OCI-LY1 (cell line): ENCODE results near the gene NPIPA1.
A peak's percentile ranks its signal among the peaks of the same experiment; 100 is the strongest.
"Not testable (repeated sequence)": the region's sequence is repeated elsewhere in the genome, so short reads cannot be mapped to it uniquely, and the experiment has no call there.

ENCODE experiments used
- H2AFZ ChIP-seq: fragments of 200-600 bp; sonication (generic), shearing (Covaris generic); 2 replicates; pipeline ENCODE4 v1.6.0; 2014; ENCODE audit warnings: antibody characterized with exemption, mild to moderate bottlenecking, low read length
- H3F3A ChIP-seq: fragments of 200-600 bp; sonication (generic), shearing (Covaris generic); 2 replicates; pipeline ENCODE4 v1.6.0; 2014; ENCODE audit warnings: mild to moderate bottlenecking, antibody characterized with exemption, low read length, moderate library complexity; ENCODE audit not compliant: insufficient read depth
- H3K27ac ChIP-seq: fragments of 200-600 bp; sonication (generic); 2 replicates; pipeline ENCODE4 v1.5.1; 2014; ENCODE audit warnings: low read length, mixed run types, mild to moderate bottlenecking, low read depth; ENCODE audit not compliant: poor library complexity, severe bottlenecking
- H3K27me3 ChIP-seq: fragments of 200-600 bp; sonication (generic); 2 replicates; pipeline ENCODE4 v1.6.0; 2014; ENCODE audit warnings: antibody characterized with exemption, mild to moderate bottlenecking, low read length, moderate library complexity; ENCODE audit not compliant: insufficient read depth
- H3K36me3 ChIP-seq: fragments of 200-600 bp; sonication (generic); 2 replicates; pipeline ENCODE4 v1.6.1; 2014; ENCODE audit warnings: mild to moderate bottlenecking, antibody characterized with exemption, low read length, moderate library complexity, mixed read lengths; ENCODE audit not compliant: insufficient read depth
- H3K4me1 ChIP-seq: fragments of 200-600 bp; sonication (generic); 2 replicates; pipeline ENCODE4 v1.5.1; 2014; ENCODE audit warnings: mild to moderate bottlenecking, low read length, moderate library complexity; ENCODE audit not compliant: insufficient read depth, severe bottlenecking
- H3K4me2 ChIP-seq: fragments of 200-600 bp; sonication (generic), shearing (Covaris generic); 2 replicates; pipeline ENCODE4 v1.6.1; 2014; ENCODE audit warnings: low read length
- H3K4me3 ChIP-seq: fragments of 200-600 bp; sonication (generic); 2 replicates; pipeline ENCODE4 v1.5.1; 2014; ENCODE audit warnings: low read length, low read depth, mild to moderate bottlenecking, mixed read lengths; ENCODE audit not compliant: poor library complexity, severe bottlenecking
- H3K79me2 ChIP-seq: fragments of 200-600 bp; shearing (Covaris generic); 2 replicates; pipeline ENCODE4 v1.6.1; 2016; ENCODE audit warnings: mixed run types, low read length, mixed read lengths; ENCODE audit not compliant: insufficient read depth
- H3K9ac ChIP-seq: fragments of 200-600 bp; sonication (generic), shearing (Covaris generic); 2 replicates; pipeline ENCODE4 v1.6.1; 2014; ENCODE audit warnings: mild to moderate bottlenecking, low read length, mixed read lengths
- H3K9me2 ChIP-seq: fragments of 200-600 bp; sonication (generic), shearing (Covaris generic); 2 replicates; pipeline ENCODE4 v1.6.1; 2014; ENCODE audit warnings: low read depth, mild to moderate bottlenecking, low read length, mixed read lengths
- H3K9me3 ChIP-seq: fragments of 200-600 bp; shearing (Covaris generic); 2 replicates; pipeline ENCODE4 v1.6.1; 2014; ENCODE audit warnings: low read length, mixed read lengths
- H4K20me1 ChIP-seq: fragments of 200-600 bp; sonication (generic), shearing (Covaris generic); 2 replicates; pipeline ENCODE4 v1.6.0; 2016; ENCODE audit warnings: mild to moderate bottlenecking, low read length; ENCODE audit not compliant: insufficient read depth

The NPIPA1 gene

GRCh38 chr16:14973785-14974322 lies 36.6 kb downstream of the NPIPA1 start:
- H2AFZ ChIP-seq, H3K36me3 ChIP-seq, H3K27ac ChIP-seq, H3K9me3 ChIP-seq, H3F3A ChIP-seq, H3K79me2 ChIP-seq, H4K20me1 ChIP-seq, H3K9me2 ChIP-seq, H3K27me3 ChIP-seq: not testable (repeated sequence)
- Histone ChIP-seq H3K4me2 (peak overlapping the region; percentile 80), H3K9ac (peak overlapping the region; percentile 75), H3K4me1 (peaks cover 24% of the 10 kb centered on the region), H3K4me3 (peak overlapping the region; percentile 73)

DNA sequence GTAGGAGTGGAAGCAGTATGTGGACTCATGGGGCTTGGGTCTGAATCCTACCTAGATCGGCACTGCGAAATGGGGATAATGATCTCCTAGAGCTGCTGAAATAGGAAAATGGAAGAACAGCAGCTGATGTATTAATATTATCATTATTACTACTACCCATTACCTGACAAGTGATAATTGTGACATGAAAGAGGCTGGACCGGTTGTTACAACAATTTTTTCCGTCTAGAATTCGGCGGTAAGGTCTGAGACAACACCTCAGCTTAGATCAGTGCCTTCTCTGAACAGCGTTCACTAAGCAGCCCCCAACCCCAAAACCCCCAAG lies 37.0 kb downstream of the NPIPA1 start:
- not testable (repeated sequence) for H3F3A ChIP-seq, H3K9me3 ChIP-seq, H3K27ac ChIP-seq, H3K9me2 ChIP-seq, H4K20me1 ChIP-seq, H3K79me2 ChIP-seq, H3K27me3 ChIP-seq, H3K36me3 ChIP-seq
- peak overlapping the region; percentile 92; the same call in 1 of the 2 replicates for H2AFZ ChIP-seq
- H3K4me1 ChIP-seq, result peaks cover 28% of the 10 kb centered on the region
- H3K4me3 ChIP-seq, result peak overlapping the region; percentile 73
- peak overlapping the region; percentile 75 for H3K9ac ChIP-seq
- H3K4me2 ChIP-seq, result peak overlapping the region; percentile 80

DNA sequence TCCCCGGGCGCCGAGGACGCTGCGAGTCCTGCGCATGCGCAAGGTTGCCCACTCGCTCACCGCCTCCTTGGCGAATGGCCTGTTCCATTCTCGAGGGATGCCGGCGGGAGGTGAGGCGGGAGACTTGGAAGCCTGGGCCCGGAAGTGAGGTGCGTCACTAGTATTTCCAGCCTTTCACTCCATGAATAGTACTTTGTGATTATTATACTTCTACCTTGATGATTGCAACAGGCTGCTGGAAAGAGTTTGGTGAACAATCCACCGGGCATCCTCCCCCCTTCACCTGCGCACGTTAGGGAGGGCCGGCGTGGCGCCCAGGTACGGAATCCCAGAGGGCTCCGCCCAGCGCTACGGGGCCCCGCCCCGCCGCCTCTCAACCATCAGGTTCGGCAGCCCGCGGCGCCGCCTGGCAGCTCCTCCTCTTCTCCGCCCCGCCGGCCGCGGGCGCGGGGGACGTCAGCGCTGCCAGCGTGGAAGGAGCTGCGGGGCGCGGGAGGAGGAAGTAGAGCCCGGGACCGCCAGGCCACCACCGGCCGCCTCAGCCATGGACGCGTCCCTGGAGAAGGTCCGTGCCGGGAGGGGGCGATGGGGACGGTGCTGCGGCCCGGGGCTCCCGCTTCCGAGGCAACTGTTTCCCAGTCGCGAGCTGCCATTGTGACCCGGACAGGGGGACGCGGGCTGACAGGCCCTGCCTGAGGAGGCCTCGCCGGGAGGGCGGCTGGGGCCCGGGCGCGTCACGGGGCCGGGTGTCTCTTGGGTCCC lies 37.6 kb downstream of the NPIPA1 start, which contains the start of gene PDXDC1:
TSS of gene PDXDC1 (plus strand) at position 371 of the 762 bp plus-strand sequence. CDS start at position 545, 174 bp downstream.
- not testable (repeated sequence) for H3K27me3 ChIP-seq, H3K9me3 ChIP-seq, H3K79me2 ChIP-seq, H3K36me3 ChIP-seq, H3F3A ChIP-seq, H3K9me2 ChIP-seq, H4K20me1 ChIP-seq
- peak within 1 kb of the TSS; percentile 75 for H3K9ac ChIP-seq
- H2AFZ ChIP-seq, result peak within 1 kb of the TSS; percentile 92; the same call in 1 of the 2 replicates
- peak within 1 kb of the TSS; percentile 80 for H3K4me2 ChIP-seq
- peaks cover 28% of the 10 kb centered on the region for H3K4me1 ChIP-seq
- peak within 1 kb of the TSS; percentile 34 for H3K27ac ChIP-seq
- H3K4me3 ChIP-seq, result peak within 1 kb of the TSS; percentile 73

DNA sequence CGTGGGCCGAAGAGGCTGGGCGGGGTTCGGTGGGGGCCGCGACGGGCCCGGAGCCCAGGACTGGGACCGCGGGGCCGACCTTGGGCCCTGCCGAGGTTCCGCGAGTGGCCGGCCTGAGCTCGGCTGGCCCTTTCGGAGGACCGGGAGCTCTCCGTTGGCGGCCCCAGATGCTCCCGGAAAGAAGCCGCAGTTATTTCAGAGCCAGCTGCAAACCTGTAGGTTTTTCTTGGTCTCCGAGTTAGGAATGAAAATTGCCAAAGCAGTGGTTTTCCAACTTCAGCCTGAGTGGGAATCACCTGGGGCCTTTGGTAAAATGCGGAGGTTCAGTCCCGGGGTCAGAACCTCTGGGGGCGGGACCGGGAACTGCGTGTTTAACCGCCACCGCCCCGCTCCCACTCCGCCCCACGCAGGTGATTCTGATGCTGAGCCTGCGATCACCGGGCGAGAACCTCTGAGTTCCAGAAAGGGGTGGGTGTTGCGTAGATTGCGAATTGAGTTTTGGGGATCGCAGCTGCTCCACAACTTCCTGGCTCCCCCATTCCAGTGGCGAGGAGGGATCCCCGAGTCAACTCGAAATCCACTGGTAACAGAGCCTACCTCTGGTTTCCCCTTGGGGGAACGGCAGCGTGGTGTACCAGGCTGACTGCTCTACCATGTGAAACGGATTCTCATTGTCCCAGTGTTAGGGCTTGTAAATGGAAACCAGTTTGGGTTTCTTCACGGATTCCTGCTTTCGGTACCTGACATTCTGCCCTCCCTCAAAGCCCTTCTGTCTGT lies 38.4 kb downstream of the NPIPA1 start:
- H3K9me3 ChIP-seq, H3K9me2 ChIP-seq, H4K20me1 ChIP-seq, H3K27me3 ChIP-seq, H3K36me3 ChIP-seq, H3K79me2 ChIP-seq, H2AFZ ChIP-seq, H3F3A ChIP-seq: not testable (repeated sequence)
- peaks cover 28% of the 10 kb centered on the region for H3K4me1 ChIP-seq
- peak overlapping the region; percentile 80 for H3K4me2 ChIP-seq
- peak overlapping the region; percentile 75 for H3K9ac ChIP-seq
- peak overlapping the region; percentile 73 for H3K4me3 ChIP-seq
- peak overlapping the region; percentile 22 for H3K27ac ChIP-seq

DNA sequence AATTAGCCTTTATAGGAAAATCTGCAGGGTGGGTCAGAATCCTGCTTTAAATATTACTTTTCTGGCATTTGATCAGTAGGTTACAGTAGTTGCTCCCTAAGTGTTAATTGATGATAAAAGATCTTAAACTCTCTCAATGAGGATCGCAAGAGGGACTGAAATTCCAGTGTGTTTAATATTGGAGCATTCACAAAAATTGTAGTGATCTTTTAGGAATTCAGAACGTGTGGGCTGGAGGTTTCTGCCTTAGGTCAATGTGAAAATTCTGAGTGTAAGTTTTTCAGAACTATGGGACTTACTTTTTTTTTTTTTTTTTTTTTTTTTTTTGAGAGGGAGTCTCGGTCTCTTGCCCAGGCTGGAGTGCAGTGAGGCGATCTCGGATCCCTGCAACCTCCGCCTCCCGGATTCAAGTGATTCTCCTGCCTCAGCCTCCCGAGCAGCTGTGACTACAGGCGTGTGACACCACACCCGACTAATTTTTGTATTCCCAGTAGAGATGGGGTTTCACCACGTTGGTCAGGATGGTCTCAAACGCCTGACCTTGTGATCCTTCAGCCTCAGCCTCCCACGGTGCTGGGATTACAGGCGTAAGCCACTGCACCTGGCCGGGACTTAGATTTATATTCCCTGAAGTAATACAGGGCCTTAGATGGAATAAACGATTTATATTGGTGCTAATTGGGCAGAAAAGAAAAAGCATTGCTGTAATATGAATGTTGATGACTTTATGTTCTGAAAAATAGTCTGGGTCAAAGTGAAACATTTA lies 39.9 kb downstream of the NPIPA1 start:
- H3K36me3 ChIP-seq, H4K20me1 ChIP-seq, H3K9me3 ChIP-seq, H2AFZ ChIP-seq, H3K9me2 ChIP-seq, H3K79me2 ChIP-seq, H3F3A ChIP-seq, H3K27ac ChIP-seq, H3K27me3 ChIP-seq: not testable (repeated sequence)
- peak overlapping the region; percentile 47; the same call in 1 of the 2 replicates for H3K9ac ChIP-seq
- peak overlapping the region; percentile 73 for H3K4me3 ChIP-seq
- peaks cover 33% of the 10 kb centered on the region for H3K4me1 ChIP-seq
- peak overlapping the region; percentile 80 for H3K4me2 ChIP-seq

GRCh38 chr16:14978281-14978680 lies 41.0 kb downstream of the NPIPA1 start:
- H4K20me1 ChIP-seq, H3K27ac ChIP-seq, H3K9ac ChIP-seq, H3K9me2 ChIP-seq, H3K79me2 ChIP-seq, H3K36me3 ChIP-seq, H3F3A ChIP-seq, H3K9me3 ChIP-seq, H3K4me2 ChIP-seq, H3K4me3 ChIP-seq, H3K27me3 ChIP-seq, H2AFZ ChIP-seq: not testable (repeated sequence)
- H3K4me1 ChIP-seq, result peaks cover 41% of the 10 kb centered on the region

GRCh38 chr16:14978908-14979307 lies 41.7 kb downstream of the NPIPA1 start:
- not testable (repeated sequence) for H3K4me2 ChIP-seq, H3K27me3 ChIP-seq, H3K79me2 ChIP-seq

More at GRCh38 chr16:14978908-14979307, 41.7 kb downstream of the NPIPA1 start:
- H4K20me1 ChIP-seq, H3K9me2 ChIP-seq, H3K9me3 ChIP-seq, H3K4me3 ChIP-seq, H3K9ac ChIP-seq, H2AFZ ChIP-seq, H3K27ac ChIP-seq, H3F3A ChIP-seq, H3K36me3 ChIP-seq: not testable (repeated sequence)
- peaks cover 41% of the 10 kb centered on the region for H3K4me1 ChIP-seq
